ENCODE measurements around the gene ANKZF1. TPM values are rescaled to one million over a fixed set of nuclear protein-coding genes. Genes with fewer than 3 reads are reported as not detected.

The ANKZF1 gene
- total RNA-seq, 2 donors from 2014 or later: 14.5 to 14.9 TPM

- peak; percentile 76 for DNase-seq (ENCODE audit: low spot score)
- peaks cover 0 to 24% of the 10 kb centered on the region in 2 donors for H3K4me1 ChIP-seq
- no peaks in the 10 kb centered on the region for H3K27me3 ChIP-seq
- no peak for TF ChIP-seq CTCF (IDR thresholded peaks at IDR 0.05)
- no peaks in the 10 kb centered on the region for H3K36me3 ChIP-seq
- no peak overlapping the region for H3K4me3 ChIP-seq
- H3K27ac ChIP-seq: peak overlapping the region; percentile 52 to 90
- no peaks in the 10 kb centered on the region for H3K9me3 ChIP-seq
Measured at GRCh38 chr2:219274361-219274921, 44.8 kb downstream of the ANKZF1 start.

GRCh38 chr2:219277703-219278654 is 48.4 kb downstream of the ANKZF1 start:
- H3K27ac ChIP-seq: peak overlapping the region; percentile 97 to 99
- no peaks in the 10 kb centered on the region for H3K9me3 ChIP-seq
- H3K4me3 ChIP-seq: peak overlapping the region in 1 of 2 donors; percentile 4
- H3K4me1 ChIP-seq: peaks cover 0 to 39% of the 10 kb centered on the region in 2 donors
- TF ChIP-seq CTCF (IDR thresholded peaks at IDR 0.05): peak; percentile 94 to 99
- peak; percentile 87 for DNase-seq (ENCODE audit: low spot score)
- no peaks in the 10 kb centered on the region for H3K27me3 ChIP-seq
- H3K36me3 ChIP-seq: peaks cover 24% of the 10 kb centered on the region

- peaks cover 28% of the 10 kb centered on the region for H3K36me3 ChIP-seq
- H3K4me3 ChIP-seq: peak overlapping the region; percentile 80 to 85
- no peaks in the 10 kb centered on the region for H3K9me3 ChIP-seq
- H3K27ac ChIP-seq: peak overlapping the region; percentile 97 to 99
- no peak for TF ChIP-seq CTCF (IDR thresholded peaks at IDR 0.05)
- no peaks in the 10 kb centered on the region for H3K27me3 ChIP-seq
- no peak for DNase-seq (ENCODE audit: low spot score)
- H3K4me1 ChIP-seq: peaks cover 0 to 39% of the 10 kb centered on the region in 2 donors
Measured at GRCh38 chr2:219278655-219279150, 49.1 kb downstream of the ANKZF1 start.

- Histone ChIP-seq H3K4me3 (peak within 1 kb of the TSS; percentile 80 to 85), H3K27me3 (no peaks in the 10 kb centered on the region), H3K9me3 (no peaks in the 10 kb centered on the region), H3K4me1 (peaks cover 0 to 34% of the 10 kb centered on the region in 2 donors), H3K36me3 (peaks cover 34% of the 10 kb centered on the region), H3K27ac (peak within 1 kb of the TSS; percentile 97 to 99)
- TF ChIP-seq CTCF (IDR thresholded peaks at IDR 0.05): peak in 1 of 2 donors; percentile 21
- peak; percentile 98 for DNase-seq (ENCODE audit: low spot score)
Measured at GRCh38 chr2:219279151-219279915, 49.7 kb downstream of the ANKZF1 start, which contains the start of gene DNAJB2. Gene DNAJB2 (plus strand): TSS chr2:219279366. CDS start chr2:219279834, 468 bp downstream.

GRCh38 chr2:219279916-219280516 is 50.4 kb downstream of the ANKZF1 start:
- DNase-seq (ENCODE audit: low spot score): no peak
- peaks cover 0 to 31% of the 10 kb centered on the region in 2 donors for H3K4me1 ChIP-seq
- no peaks in the 10 kb centered on the region for H3K9me3 ChIP-seq
- H3K27ac ChIP-seq: peak overlapping the region; percentile 97 to 99
- H3K36me3 ChIP-seq: peaks cover 41% of the 10 kb centered on the region
- H3K4me3 ChIP-seq: peak overlapping the region; percentile 80 to 85
- TF ChIP-seq CTCF (IDR thresholded peaks at IDR 0.05): no peak
- no peaks in the 10 kb centered on the region for H3K27me3 ChIP-seq
